Measurements from ENCODE around the gene ANTXR1. TPM values are rescaled to one million over a fixed set of nuclear protein-coding genes. Genes with fewer than 3 reads are reported as not detected.

Gene ANTXR1
- total and polyA plus RNA-seq, 10 donors: 2.8 to 66.7 (median 36.9) TPM

DNA sequence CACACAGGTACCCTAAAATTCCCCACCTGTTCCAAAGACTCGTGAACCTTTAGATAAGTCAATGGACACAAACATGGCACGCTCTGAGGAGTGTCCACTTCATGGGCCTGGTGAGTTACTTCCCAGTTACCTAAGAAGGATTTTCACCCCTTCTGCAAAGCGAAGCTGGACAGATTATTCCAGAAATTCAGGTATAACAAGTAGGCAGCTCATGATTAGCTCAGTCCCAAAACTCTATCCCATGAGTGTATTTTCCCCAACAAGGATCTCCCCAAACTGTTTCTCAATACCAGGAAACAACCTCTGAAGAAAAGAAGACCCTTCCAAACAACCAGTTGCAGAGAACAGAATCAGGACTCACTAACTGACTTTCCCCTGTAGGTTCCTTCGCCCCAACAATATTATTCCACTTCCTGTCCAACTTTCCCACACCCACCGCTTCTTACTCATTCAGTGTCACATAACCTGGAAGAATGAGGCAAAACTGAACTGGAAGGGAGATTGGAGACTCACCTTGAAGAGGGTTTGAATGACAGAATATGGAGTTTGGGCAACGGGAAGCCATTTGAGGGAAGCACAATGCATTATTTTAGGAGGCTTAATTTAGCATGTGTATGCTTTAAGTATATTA, 120.1 kb downstream of the ANTXR1 start:
- intact Hi-C loops (cut with DNase I; ENCODE audit: low total_unique reads): no loop called here
- TF ChIP-seq POLR2A (IDR thresholded peaks at IDR 0.05): no peak
- TF ChIP-seq, protein P1, sequence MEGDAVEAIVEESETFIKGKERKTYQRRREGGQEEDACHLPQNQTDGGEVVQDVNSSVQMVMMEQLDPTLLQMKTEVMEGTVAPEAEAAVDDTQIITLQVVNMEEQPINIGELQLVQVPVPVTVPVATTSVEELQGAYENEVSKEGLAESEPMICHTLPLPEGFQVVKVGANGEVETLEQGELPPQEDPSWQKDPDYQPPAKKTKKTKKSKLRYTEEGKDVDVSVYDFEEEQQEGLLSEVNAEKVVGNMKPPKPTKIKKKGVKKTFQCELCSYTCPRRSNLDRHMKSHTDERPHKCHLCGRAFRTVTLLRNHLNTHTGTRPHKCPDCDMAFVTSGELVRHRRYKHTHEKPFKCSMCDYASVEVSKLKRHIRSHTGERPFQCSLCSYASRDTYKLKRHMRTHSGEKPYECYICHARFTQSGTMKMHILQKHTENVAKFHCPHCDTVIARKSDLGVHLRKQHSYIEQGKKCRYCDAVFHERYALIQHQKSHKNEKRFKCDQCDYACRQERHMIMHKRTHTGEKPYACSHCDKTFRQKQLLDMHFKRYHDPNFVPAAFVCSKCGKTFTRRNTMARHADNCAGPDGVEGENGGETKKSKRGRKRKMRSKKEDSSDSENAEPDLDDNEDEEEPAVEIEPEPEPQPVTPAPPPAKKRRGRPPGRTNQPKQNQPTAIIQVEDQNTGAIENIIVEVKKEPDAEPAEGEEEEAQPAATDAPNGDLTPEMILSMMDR (IDR thresholded peaks at IDR 0.05 in 8 of 11, conservative IDR thresholded peaks at IDR 0.05 in 3 of 11): no peak
- TF ChIP-seq POLR2AphosphoS5 (IDR thresholded peaks at IDR 0.05): no peak
- H3K27me3 ChIP-seq (replicated peaks in 1 of 7): no peaks in the 10 kb centered on the region
- no peak overlapping the region for H3K4me3 ChIP-seq
- H3K36me3 ChIP-seq: no peaks in the 10 kb centered on the region
- no peaks in the 10 kb centered on the region for H3K9me3 ChIP-seq
- H3K4me1 ChIP-seq: no peaks in the 10 kb centered on the region
- H3K27ac ChIP-seq: no peak overlapping the region
- 86 to 93% (median 87%) methylated on average over 6 of the region's 6 CpGs for WGBS, 5 donors
- no peak for DNase-seq

DNA sequence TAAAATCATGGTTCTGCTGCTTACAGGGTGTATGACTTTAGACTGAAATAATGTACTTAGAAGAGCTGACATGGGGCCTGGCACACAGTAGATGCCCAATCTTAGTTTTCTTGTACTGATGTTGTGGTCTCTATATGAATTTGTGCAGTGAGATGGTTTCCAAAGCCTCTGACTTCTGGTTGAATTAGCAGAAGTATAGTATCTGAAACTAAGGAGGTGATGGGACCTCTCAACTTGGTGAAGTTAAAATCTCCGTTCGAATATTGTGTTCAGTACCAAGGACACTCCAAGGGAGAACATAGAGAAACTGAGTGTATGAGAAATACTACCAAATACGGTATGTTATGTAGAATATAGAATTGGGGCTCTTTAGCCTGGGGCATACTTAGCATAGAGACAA, 120.9 kb downstream of the ANTXR1 start:
- no peaks in the 10 kb centered on the region for H3K9me3 ChIP-seq
- DNase-seq: no peak
- 88 to 96% (median 93%) methylated on average over 3 of the region's 3 CpGs for WGBS, 5 donors
- H3K27ac ChIP-seq: no peak overlapping the region
- no peak overlapping the region for H3K4me3 ChIP-seq
- no peak for TF ChIP-seq POLR2A (IDR thresholded peaks at IDR 0.05)
- TF ChIP-seq POLR2AphosphoS5 (IDR thresholded peaks at IDR 0.05): no peak
- TF ChIP-seq, protein P1 (IDR thresholded peaks at IDR 0.05 in 8 of 11, conservative IDR thresholded peaks at IDR 0.05 in 3 of 11): no peak
- H3K4me1 ChIP-seq: no peaks in the 10 kb centered on the region
- no peaks in the 10 kb centered on the region for H3K36me3 ChIP-seq
- no peaks in the 10 kb centered on the region for H3K27me3 ChIP-seq (replicated peaks in 1 of 7)
- intact Hi-C loops (cut with DNase I; ENCODE audit: low total_unique reads): no loop called here

DNA sequence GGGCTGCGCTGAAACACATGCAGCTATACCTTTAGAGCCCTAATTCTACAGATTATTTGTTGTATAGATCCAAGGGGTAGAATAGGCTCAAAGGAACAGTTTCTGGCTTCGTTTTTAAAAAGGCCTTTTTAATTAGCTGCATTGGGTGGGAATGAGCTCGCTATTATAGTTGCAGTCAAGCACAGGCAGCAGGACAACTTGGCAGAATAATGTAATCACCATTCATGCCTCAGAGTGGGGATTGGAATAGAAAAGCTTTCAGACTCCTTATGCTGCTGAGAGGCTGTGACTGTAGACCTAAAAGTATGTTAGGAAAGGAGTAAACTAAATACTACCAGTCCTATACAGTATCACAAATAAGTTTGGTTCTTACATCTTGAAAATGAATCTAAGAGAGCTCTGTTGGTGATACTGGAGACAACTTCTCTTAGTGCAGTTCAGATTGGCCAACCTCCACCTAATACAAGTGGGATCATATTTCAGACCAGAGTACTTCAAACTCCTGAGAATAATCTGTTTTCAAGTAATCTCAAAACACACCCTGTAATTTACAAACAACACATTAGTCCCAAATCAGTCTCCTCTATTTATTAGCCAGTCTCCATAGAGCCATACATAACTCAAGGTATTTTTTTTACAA, 121.4 kb downstream of the ANTXR1 start:
- TF ChIP-seq POLR2A (IDR thresholded peaks at IDR 0.05) (no peak), POLR2AphosphoS5 (IDR thresholded peaks at IDR 0.05) (no peak)
- TF ChIP-seq, protein P1 (IDR thresholded peaks at IDR 0.05 in 8 of 11, conservative IDR thresholded peaks at IDR 0.05 in 3 of 11): no peak
- Histone ChIP-seq H3K9me3 (no peaks in the 10 kb centered on the region), H3K27ac (no peak overlapping the region), H3K4me3 (no peak overlapping the region), H3K36me3 (no peaks in the 10 kb centered on the region), H3K27me3 (replicated peaks in 1 of 7) (no peaks in the 10 kb centered on the region), H3K4me1 (no peaks in the 10 kb centered on the region)
- intact Hi-C loops (cut with DNase I; ENCODE audit: low total_unique reads): no loop called here
- WGBS, 5 donors: 68 to 83% (median 74%) methylated on average over 3 of the region's 3 CpGs
- no peak for DNase-seq

DNA sequence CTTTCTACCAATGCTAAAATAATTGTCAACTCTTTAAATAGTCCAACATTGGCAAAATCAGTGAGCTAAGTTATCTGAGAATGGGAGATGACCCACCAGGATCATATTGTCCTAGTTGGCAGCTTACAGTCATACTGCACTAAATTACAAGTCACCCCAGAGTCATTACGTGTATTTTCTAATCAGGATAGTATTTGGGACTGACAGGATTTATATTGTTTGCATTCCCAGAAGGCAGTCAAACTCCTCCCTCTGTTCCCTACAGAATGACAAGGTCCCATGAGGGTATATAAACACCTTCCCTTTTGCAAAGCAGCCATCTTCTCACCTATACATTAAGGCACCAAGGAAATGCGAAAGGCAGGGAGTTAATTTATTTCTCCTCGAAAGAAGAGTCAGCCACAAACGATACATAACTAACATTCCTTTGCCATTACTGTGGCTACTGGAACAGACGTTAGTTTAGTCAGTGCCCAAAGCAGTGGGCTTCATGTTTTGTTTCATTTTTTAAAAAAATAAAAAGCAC, 125.3 kb downstream of the ANTXR1 start:
- Histone ChIP-seq H3K9me3 (no peaks in the 10 kb centered on the region), H3K4me3 (no peak overlapping the region), H3K27me3 (replicated peaks in 1 of 7) (no peaks in the 10 kb centered on the region), H3K36me3 (no peaks in the 10 kb centered on the region), H3K4me1 (no peaks in the 10 kb centered on the region), H3K27ac (no peak overlapping the region)
- DNase-seq: no peak
- 67 to 86% (median 81%) methylated on average over 5 of the region's 5 CpGs for WGBS, 5 donors
- intact Hi-C loops (cut with DNase I; ENCODE audit: low total_unique reads): no loop called here
- TF ChIP-seq, protein P1 (IDR thresholded peaks at IDR 0.05 in 8 of 11, conservative IDR thresholded peaks at IDR 0.05 in 3 of 11): no peak
- TF ChIP-seq POLR2AphosphoS5 (IDR thresholded peaks at IDR 0.05) (no peak), POLR2A (IDR thresholded peaks at IDR 0.05) (no peak)

Measured in spleen (tissue), 11 donors.